OCI-LY7 (cell line): ENCODE measurements around the gene DUSP21.

Experiments
- EZH2phosphoT487 ChIP-seq: fragments of 200-600 bp; sonication (generic); IDR thresholded peaks from 2 replicates; pipeline ENCODE4 v1.6.1; 2018; ENCODE audit warnings: low read depth, borderline replicate concordance, mild to moderate bottlenecking, mixed run types, antibody characterized with exemption, low read length, moderate library complexity, mixed read lengths
- TF ChIP-seq, protein P1 (sequence below): fragments of 200-600 bp; sonication (generic); conservative IDR thresholded peaks from 2 replicates; pipeline ENCODE4 v1.5.1; 2014; ENCODE audit warnings: mild to moderate bottlenecking, antibody characterized with exemption, low read length, moderate library complexity, mixed read lengths

DNA sequence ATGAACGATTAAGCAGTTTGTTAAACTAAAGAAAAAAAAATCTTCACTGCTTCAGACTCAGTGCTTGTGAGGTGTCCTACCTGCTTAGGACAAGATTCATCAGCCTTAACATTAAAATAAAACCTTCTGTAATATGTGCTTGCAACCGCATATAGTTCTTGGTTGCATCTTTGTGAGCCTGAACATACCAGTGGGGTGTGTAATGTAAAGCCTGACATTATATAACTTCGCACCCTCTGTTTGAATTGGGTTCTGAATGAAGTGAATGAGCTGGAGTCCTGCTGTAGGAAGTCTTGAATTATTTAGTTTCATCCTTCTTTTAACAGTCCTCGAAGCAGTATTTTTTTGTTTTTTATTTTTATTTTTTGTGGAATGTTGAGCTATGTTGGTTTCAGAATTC is 32.3 kb downstream of the DUSP21 start:
- TF ChIP-seq, protein P1, sequence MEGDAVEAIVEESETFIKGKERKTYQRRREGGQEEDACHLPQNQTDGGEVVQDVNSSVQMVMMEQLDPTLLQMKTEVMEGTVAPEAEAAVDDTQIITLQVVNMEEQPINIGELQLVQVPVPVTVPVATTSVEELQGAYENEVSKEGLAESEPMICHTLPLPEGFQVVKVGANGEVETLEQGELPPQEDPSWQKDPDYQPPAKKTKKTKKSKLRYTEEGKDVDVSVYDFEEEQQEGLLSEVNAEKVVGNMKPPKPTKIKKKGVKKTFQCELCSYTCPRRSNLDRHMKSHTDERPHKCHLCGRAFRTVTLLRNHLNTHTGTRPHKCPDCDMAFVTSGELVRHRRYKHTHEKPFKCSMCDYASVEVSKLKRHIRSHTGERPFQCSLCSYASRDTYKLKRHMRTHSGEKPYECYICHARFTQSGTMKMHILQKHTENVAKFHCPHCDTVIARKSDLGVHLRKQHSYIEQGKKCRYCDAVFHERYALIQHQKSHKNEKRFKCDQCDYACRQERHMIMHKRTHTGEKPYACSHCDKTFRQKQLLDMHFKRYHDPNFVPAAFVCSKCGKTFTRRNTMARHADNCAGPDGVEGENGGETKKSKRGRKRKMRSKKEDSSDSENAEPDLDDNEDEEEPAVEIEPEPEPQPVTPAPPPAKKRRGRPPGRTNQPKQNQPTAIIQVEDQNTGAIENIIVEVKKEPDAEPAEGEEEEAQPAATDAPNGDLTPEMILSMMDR: no peak
- no peak for TF ChIP-seq EZH2phosphoT487
